IMR-90 (cell line): ENCODE measurements around the gene SLC2A8. TPM values are rescaled to one million over a fixed set of nuclear protein-coding genes. Genes with fewer than 3 reads are reported as not detected.

Source experiments
- ATAC-seq: fragments of 200-7000 bp; cut with Tn5 transposase; 2 replicates; pipeline ENCODE4 v1.9.1; 2020; ENCODE audit warnings: low read depth, mild to moderate bottlenecking, moderate library complexity
- BruUV-seq: library from RNA; stranded (reverse); fragments of 400-500 nt; replicated peaks from 2 replicates; lab custom pipeline; 2021; lab: Mats Ljungman, UMichigan
- CTCF ChIA-PET: fragments of 300-600 bp; formaldehyde crosslinking; extraction: SDS; loops from one replicate; lab custom pipeline; 2021; ENCODE audit warnings: antibody characterized with exemption; lab: Yijun Ruan, JAX
- POLR2A ChIA-PET: fragments of 300-600 bp; sonication (Branson Sonifier 250); formaldehyde crosslinking; loops from one replicate; lab custom pipeline; 2022; ENCODE audit warnings: antibody characterized with exemption; ENCODE audit not compliant: unreplicated experiment; lab: Charles Lee
- DNase-seq: peaks from one replicate; pipeline ENCODE4 v3.0.0; 2013
- H2AFZ ChIP-seq: replicated peaks from 2 replicates; pipeline ENCODE3; 2013; ENCODE audit warnings: low read length, mild to moderate bottlenecking; ENCODE audit not compliant: poor library complexity
- H2AK5ac ChIP-seq: 2 replicates; pipeline ENCODE4 v1.6.1; 2013; ENCODE audit warnings: low read depth, low read length, inconsistent platforms
- H2AK9ac ChIP-seq: replicated peaks from 2 replicates; pipeline ENCODE3; 2013; ENCODE audit warnings: mild to moderate bottlenecking, low read depth, low read length, moderate library complexity; ENCODE audit not compliant: poor library complexity
- H2BK120ac ChIP-seq: 2 replicates; pipeline ENCODE4 v1.6.1; 2013; ENCODE audit warnings: low read depth, low read length, inconsistent platforms
- H2BK15ac ChIP-seq: 3 replicates; pipeline ENCODE4 v1.6.1; 2013; ENCODE audit warnings: low read depth, low read length, inconsistent platforms
- H2BK20ac ChIP-seq: 2 replicates; pipeline ENCODE4 v1.6.1; 2013; ENCODE audit warnings: low read depth, mild to moderate bottlenecking, inconsistent platforms, low read length, moderate library complexity
- H2BK5ac ChIP-seq: 2 replicates; pipeline ENCODE4 v1.6.1; 2013; ENCODE audit warnings: mild to moderate bottlenecking, low read depth, low read length, inconsistent platforms; ENCODE audit not compliant: poor library complexity, severe bottlenecking
- H3K14ac ChIP-seq: replicated peaks from 2 replicates; pipeline ENCODE4 v1.6.1; 2013; ENCODE audit warnings: low read depth, low read length, inconsistent platforms
- H3K18ac ChIP-seq: 2 replicates; pipeline ENCODE4 v1.6.1; 2013; ENCODE audit warnings: low read depth, low read length, control low read depth
- H3K23ac ChIP-seq: 2 replicates; pipeline ENCODE4 v1.6.1; 2013; ENCODE audit warnings: low read depth, low read length, inconsistent platforms
- H3K27ac ChIP-seq: 2 replicates; pipeline ENCODE4 v1.5.1; 2013; ENCODE audit warnings: mild to moderate bottlenecking, control low read depth, low read length; ENCODE audit not compliant: insufficient read depth
- H3K27me3 ChIP-seq: 2 replicates; pipeline ENCODE4 v1.6.1; 2013; ENCODE audit warnings: low read length; ENCODE audit not compliant: control insufficient read depth, insufficient read depth
- H3K36me3 ChIP-seq: 2 replicates; pipeline ENCODE4 v1.6.1; 2013; ENCODE audit warnings: low read length, mixed read lengths; ENCODE audit not compliant: control insufficient read depth, insufficient read depth
- H3K4ac ChIP-seq: 2 replicates; pipeline ENCODE4 v1.6.1; 2013; ENCODE audit warnings: low read depth, low read length, inconsistent platforms
- H3K4me1 ChIP-seq: 2 replicates; pipeline ENCODE4 v1.6.1; 2013; ENCODE audit warnings: low read length, mixed read lengths; ENCODE audit not compliant: control insufficient read depth, insufficient read depth
- H3K4me2 ChIP-seq: 2 replicates; pipeline ENCODE4 v1.6.1; 2013; ENCODE audit warnings: low read depth, mild to moderate bottlenecking, control low read depth, low read length, moderate library complexity
- H3K4me3 ChIP-seq: 2 replicates; pipeline ENCODE4 v1.5.1; 2013; ENCODE audit warnings: low read depth, mild to moderate bottlenecking, control low read depth, low read length, moderate library complexity; ENCODE audit not compliant: insufficient read depth
- H3K56ac ChIP-seq: 2 replicates; pipeline ENCODE4 v1.6.1; 2013; ENCODE audit warnings: low read length, inconsistent platforms; ENCODE audit not compliant: insufficient read depth; ENCODE audit errors: extremely low read depth
- H3K79me1 ChIP-seq, 2 experiments: 2 replicates each; pipeline ENCODE4 v1.6.1; 2013; ENCODE audit warnings: low read length in 2 of 2, inconsistent platforms in 1 of 2, low read depth in 1 of 2
- H3K9ac ChIP-seq: 2 replicates; pipeline ENCODE4 v1.6.1; 2013; ENCODE audit warnings: low read depth, low read length, control low read depth
- H3K9me1 ChIP-seq: 2 replicates; pipeline ENCODE4 v1.6.1; 2013; ENCODE audit warnings: low read length, inconsistent platforms; ENCODE audit not compliant: insufficient read depth
- H3K9me3 ChIP-seq: 2 replicates; pipeline ENCODE4 v1.6.1; 2013; ENCODE audit warnings: low read length; ENCODE audit not compliant: control insufficient read depth, insufficient read depth
- H4K20me1 ChIP-seq: 2 replicates; pipeline ENCODE4 v1.6.1; 2013; ENCODE audit warnings: low read length, inconsistent platforms; ENCODE audit not compliant: insufficient read depth
- H4K5ac ChIP-seq: 2 replicates; pipeline ENCODE4 v1.6.1; 2013; ENCODE audit warnings: mild to moderate bottlenecking, low read depth, low read length, control low read depth
- H4K8ac ChIP-seq, 2 experiments: 2 replicates each; pipeline ENCODE4 v1.6.1; 2013; ENCODE audit warnings: low read depth in 2 of 2, low read length in 2 of 2, control low read depth in 1 of 2, inconsistent platforms in 1 of 2
- H4K91ac ChIP-seq: 2 replicates; pipeline ENCODE4 v1.6.1; 2013; ENCODE audit warnings: low read depth, low read length, inconsistent platforms; ENCODE audit not compliant: insufficient read depth
- BHLHE40 ChIP-seq: fragments of 150-350 bp; IDR thresholded peaks from 2 replicates; pipeline ENCODE4 v1.6.1; 2016; ENCODE audit warnings: mild to moderate bottlenecking, low read depth, low read length
- CEBPB ChIP-seq: IDR thresholded peaks from 2 replicates; pipeline ENCODE4 v1.6.1; 2012; ENCODE audit warnings: low read depth, low read length, improper control_type of control experiment
- CHD1 ChIP-seq: IDR thresholded peaks from 2 replicates; pipeline ENCODE4 v1.6.1; 2012; ENCODE audit warnings: low read depth, low read length, improper control_type of control experiment
- ELK1 ChIP-seq: fragments of 150-350 bp; IDR thresholded peaks from 2 replicates; pipeline ENCODE4 v1.6.1; 2016; ENCODE audit warnings: low read depth, mild to moderate bottlenecking, low read length, moderate library complexity, borderline replicate concordance
- FOS ChIP-seq: fragments of 150-350 bp; IDR thresholded peaks from 2 replicates; pipeline ENCODE4 v1.6.1; 2016; ENCODE audit warnings: low read depth, low read length
- MAFK ChIP-seq: IDR thresholded peaks from 2 replicates; pipeline ENCODE4 v1.6.1; 2012; ENCODE audit warnings: low read depth, low read length, improper control_type of control experiment
- MAZ ChIP-seq: IDR thresholded peaks from 2 replicates; pipeline ENCODE4 v1.6.1; 2012; ENCODE audit warnings: low read depth, mild to moderate bottlenecking, low read length, improper control_type of control experiment, moderate library complexity, borderline replicate concordance
- MXI1 ChIP-seq: IDR thresholded peaks from 2 replicates; pipeline ENCODE4 v1.6.1; 2012; ENCODE audit warnings: low read depth, mild to moderate bottlenecking, low read length, moderate library complexity, borderline replicate concordance
- NFE2L2 ChIP-seq: fragments of 150-350 bp; IDR thresholded peaks from 2 replicates; pipeline ENCODE4 v1.6.1; 2016; ENCODE audit warnings: low read depth, mild to moderate bottlenecking, low read length
- POLR2A ChIP-seq: IDR thresholded peaks from 2 replicates; pipeline ENCODE4 v1.6.1; 2012; ENCODE audit warnings: mild to moderate bottlenecking, low read depth, low read length
- RAD21 ChIP-seq: IDR thresholded peaks from 2 replicates; pipeline ENCODE4 v1.6.1; 2012; ENCODE audit warnings: low read length, improper control_type of control experiment
- RCOR1 ChIP-seq: IDR thresholded peaks from 2 replicates; pipeline ENCODE4 v1.6.1; 2012; ENCODE audit warnings: mild to moderate bottlenecking, low read length, improper control_type of control experiment; ENCODE audit not compliant: insufficient replicate concordance
- RFX5 ChIP-seq: IDR thresholded peaks from 2 replicates; pipeline ENCODE4 v1.8.0; 2012; ENCODE audit warnings: low read depth, mild to moderate bottlenecking, low read length, moderate library complexity
- SMC3 ChIP-seq: fragments of 150-350 bp; IDR thresholded peaks from 2 replicates; pipeline ENCODE4 v1.6.1; 2016; ENCODE audit warnings: low read depth, mild to moderate bottlenecking, antibody characterized with exemption, low read length, moderate library complexity
- WGBS, 2 experiments: methylation state at CpG; one replicate each; pipeline versions ENCODE4 v1.1.5 to v1.1.7; 2013; ENCODE audit warnings: missing lambda C conversion rate in 2 of 2; ENCODE audit not compliant: insufficient read length in 1 of 2; ENCODE audit errors: extremely low coverage in 2 of 2; 5-methylcytosine and 5-hydroxymethylcytosine counted together
- dilution Hi-C: fragments of 300-500 bp; cut with HindIII; formaldehyde crosslinking; loops from one replicate; pipeline ENCODE4 v1.14.3; 2018; ENCODE audit warnings: low sequenced_read_pairs; ENCODE audit not compliant: unreplicated experiment
- in situ Hi-C: fragments of 300-500 bp; cut with MboI; formaldehyde crosslinking; loops from 3 replicates; pipeline ENCODE4 v1.14.3; 2019; ENCODE audit warnings: low sequenced_read_pairs, inconsistent platforms, mixed read lengths
- intact Hi-C: fragments of 100-400 bp; cut with micrococcal nuclease; formaldehyde crosslinking; loops from 2 replicates; pipeline ENCODE4 v1.10.0; 2022
- polyA plus RNA-seq, 3 experiments: library from polyadenylated mRNA; depleted of rRNA; stranded (reverse); fragments of >200 nt; gene quantifications; 2 replicates each; pipeline ENCODE4 v1.2.3, GENCODE V29; 2012; ENCODE audit warnings: low replicate concordance in 1 of 3
- total RNA-seq: library from RNA; depleted of rRNA; stranded (reverse); fragments of >200 nt; gene quantifications from 2 replicates; pipeline ENCODE4 v1.2.3, GENCODE V29; 2012
- TF ChIP-seq, protein P1 (sequence below): fragments of 150-350 bp; IDR thresholded peaks from 2 replicates; pipeline ENCODE4 v1.6.1; 2017; ENCODE audit warnings: mild to moderate bottlenecking, antibody characterized with exemption, low read length, low read depth

SLC2A8 gene
- total and polyA plus RNA-seq, 2 of the 4 experiments (the other 2 are of a cell fraction): 9.0 to 12.0 TPM

DNA sequence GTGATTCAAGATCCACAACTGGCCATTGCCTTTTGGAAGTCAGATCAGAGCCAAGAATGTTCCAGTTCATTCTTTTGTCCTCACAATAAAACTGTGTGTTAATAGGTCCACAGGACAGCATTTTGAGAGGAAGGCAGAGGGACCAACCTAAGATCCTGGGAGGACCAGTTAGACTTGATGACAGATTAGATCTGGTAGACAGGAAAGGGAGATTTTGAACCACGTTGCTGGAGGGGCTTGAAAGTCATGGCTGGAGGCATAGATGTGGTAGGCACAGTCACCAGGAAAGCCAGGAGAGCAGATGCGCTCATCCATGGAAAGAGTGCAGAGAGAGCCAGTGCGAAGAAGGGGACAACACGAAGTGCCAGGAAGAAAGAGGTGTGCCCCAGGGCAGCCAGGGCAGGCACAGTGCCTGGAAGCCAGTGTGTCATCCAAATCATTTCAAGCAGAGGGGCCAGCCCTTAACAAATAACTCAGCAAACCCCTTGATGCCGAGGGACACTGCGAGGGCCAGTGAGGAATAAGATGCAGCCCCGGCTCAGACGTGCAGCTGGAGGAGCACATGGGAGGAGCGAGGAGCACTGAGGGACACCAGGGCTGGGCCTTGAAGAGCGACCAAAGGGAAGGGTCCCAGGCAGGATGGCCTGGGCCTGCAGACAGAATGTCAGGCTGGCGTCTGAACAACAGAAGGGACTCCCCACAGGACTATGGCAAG, 12.8 kb upstream of the SLC2A8 start (continued):
- no peak for TF ChIP-seq RAD21

DNA sequence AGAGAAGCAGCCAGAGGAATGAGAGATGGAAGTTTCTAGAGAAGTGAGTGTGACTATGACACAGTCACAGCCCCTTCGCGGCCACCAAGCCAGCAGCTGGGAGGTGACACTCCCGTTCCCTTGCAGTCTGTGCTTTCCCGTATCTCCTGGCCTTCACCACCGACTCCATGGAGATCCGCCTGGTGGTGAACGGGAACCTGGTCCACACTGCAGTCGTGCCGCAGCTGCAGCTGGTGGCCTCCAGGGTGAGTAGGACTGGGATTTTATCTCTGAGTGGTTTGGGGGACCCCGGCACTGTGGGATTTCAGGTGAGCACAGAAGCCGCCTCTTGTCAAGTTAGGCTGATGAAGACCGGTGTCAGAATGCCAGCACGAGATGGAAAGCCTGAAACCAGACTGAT, 12.1 kb upstream of the SLC2A8 start:
- Histone ChIP-seq H2BK120ac (no peak overlapping the region), H3K4me2 (no peak overlapping the region), H3K9me3 (no peaks in the 10 kb centered on the region), H4K20me1 (peaks cover 9% of the 10 kb centered on the region; the same call in 1 of the 2 replicates), H3K36me3 (no peaks in the 10 kb centered on the region), H3K79me1 (no peaks in the 10 kb centered on the region), H3K14ac (no peak overlapping the region), H2BK15ac (no peak overlapping the region), H3K9me1 (peaks cover 6% of the 10 kb centered on the region; the same call in 1 of the 2 replicates), H2BK20ac (no peak overlapping the region), H2AK9ac (no peak overlapping the region), H3K27ac (no peak overlapping the region), H4K91ac (no peak overlapping the region), H2AK5ac (no peak overlapping the region), H2BK5ac (no peak overlapping the region), H4K5ac (no peak overlapping the region), H4K8ac (no peak overlapping the region), H3K4me3 (no peak overlapping the region), H3K4me1 (peaks cover 5% of the 10 kb centered on the region), H3K4ac (no peak overlapping the region), H3K56ac (no peak overlapping the region), H2AFZ (no peak overlapping the region), H3K18ac (no peak overlapping the region), H3K23ac (no peak overlapping the region), H3K9ac (no peak overlapping the region), H3K27me3 (peaks cover 28% of the 10 kb centered on the region)
- ATAC-seq (no peak), DNase-seq (no peak)
- CTCF ChIA-PET: no interaction called here
- WGBS, 2 experiments: 83% methylated on average over 2 of the region's 13 CpGs; no CpG with 5 or more reads in 1 of the 2 experiments
- in situ Hi-C loops: loop anchor here (25.0 kb wide), 1 partner anchor 448 kb away; no protein-coding TSS in a partner anchor
- intact Hi-C loops: no loop called here
- BruUV-seq: no TSS peak
- dilution Hi-C loops: no loop called here
- POLR2A ChIA-PET: no interaction called here
- no peak for TF ChIP-seq NFE2L2
- no peak for TF ChIP-seq RCOR1
- TF ChIP-seq MAZ: no peak
- no peak for TF ChIP-seq MXI1
- TF ChIP-seq FOS: no peak
- TF ChIP-seq CHD1: no peak
- no peak for TF ChIP-seq RFX5
- no peak for TF ChIP-seq ELK1
- no peak for TF ChIP-seq SMC3
- TF ChIP-seq, protein P1, sequence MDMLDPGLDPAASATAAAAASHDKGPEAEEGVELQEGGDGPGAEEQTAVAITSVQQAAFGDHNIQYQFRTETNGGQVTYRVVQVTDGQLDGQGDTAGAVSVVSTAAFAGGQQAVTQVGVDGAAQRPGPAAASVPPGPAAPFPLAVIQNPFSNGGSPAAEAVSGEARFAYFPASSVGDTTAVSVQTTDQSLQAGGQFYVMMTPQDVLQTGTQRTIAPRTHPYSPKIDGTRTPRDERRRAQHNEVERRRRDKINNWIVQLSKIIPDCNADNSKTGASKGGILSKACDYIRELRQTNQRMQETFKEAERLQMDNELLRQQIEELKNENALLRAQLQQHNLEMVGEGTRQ: no peak
- TF ChIP-seq BHLHE40: no peak
- no peak for TF ChIP-seq CEBPB
- TF ChIP-seq MAFK: no peak
- TF ChIP-seq POLR2A: no peak
- no peak for TF ChIP-seq RAD21
